Panc1 (cell line): ENCODE data around the gene IL17RE.
"Not testable (repeated sequence)": the region's sequence is repeated elsewhere in the genome, so short reads cannot be mapped to it uniquely, and the experiment has no call there.

Experiments used
- CTCF ChIP-seq: fragments of 450-650 bp; IDR thresholded peaks from 2 replicates; pipeline ENCODE4 v1.5.1; 2017; ENCODE audit warnings: mild to moderate bottlenecking
- POLR2AphosphoS5 ChIP-seq: IDR thresholded peaks from 2 replicates; pipeline ENCODE4 v1.6.1; 2012; ENCODE audit warnings: mild to moderate bottlenecking, low read depth, low read length, moderate library complexity
- SIN3A ChIP-seq: IDR thresholded peaks from 2 replicates; pipeline ENCODE4 v1.6.1; 2012; ENCODE audit warnings: low read depth, mild to moderate bottlenecking, low read length, moderate library complexity, borderline replicate concordance; ENCODE audit not compliant: insufficient read depth

- TF ChIP-seq POLR2AphosphoS5, CTCF, SIN3A: not testable (repeated sequence)
Measured at GRCh38 chr3:9876255-9876654, 26.4 kb upstream of the IL17RE start.
